ENCODE measurements around the gene CARNS1.

The CARNS1 gene, protein sequence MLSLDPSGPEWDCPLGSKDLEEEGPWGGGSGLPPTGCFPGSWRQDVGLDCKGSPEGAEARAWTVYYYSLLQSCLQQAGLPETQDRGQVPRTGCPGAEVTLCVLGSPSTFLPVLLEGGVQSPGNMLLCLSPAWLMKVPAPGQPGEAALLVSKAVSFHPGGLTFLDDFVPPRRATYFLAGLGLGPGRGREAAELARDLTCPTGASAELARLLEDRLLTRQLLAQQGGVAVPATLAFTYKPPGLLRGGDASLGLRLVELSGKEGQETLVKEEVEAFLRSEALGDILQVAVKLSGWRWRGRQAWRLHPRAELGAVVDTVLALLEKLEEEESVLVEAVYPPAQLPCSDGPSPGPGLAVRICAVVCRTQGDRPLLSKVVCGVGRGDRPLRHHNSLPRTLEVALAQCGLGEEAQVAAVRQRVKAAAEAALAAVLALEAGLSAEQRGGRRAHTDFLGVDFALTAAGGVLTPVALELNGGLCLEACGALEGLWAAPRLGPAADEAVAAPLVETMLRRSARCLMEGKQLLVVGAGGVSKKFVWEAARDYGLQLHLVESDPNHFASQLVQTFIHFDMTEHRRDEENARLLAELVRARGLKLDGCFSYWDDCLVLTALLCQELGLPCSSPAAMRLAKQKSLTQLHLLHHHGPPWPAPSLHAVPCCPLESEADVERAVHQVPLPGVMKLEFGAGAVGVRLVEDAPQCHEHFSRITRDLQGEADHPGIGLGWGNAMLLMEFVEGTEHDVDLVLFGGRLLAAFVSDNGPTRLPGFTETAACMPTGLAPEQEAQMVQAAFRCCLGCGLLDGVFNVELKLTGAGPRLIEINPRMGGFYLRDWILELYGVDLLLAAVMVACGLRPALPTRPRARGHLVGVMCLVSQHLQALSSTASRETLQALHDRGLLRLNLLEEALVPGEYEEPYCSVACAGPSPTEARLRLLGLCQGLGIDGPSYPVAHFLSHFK

DNA sequence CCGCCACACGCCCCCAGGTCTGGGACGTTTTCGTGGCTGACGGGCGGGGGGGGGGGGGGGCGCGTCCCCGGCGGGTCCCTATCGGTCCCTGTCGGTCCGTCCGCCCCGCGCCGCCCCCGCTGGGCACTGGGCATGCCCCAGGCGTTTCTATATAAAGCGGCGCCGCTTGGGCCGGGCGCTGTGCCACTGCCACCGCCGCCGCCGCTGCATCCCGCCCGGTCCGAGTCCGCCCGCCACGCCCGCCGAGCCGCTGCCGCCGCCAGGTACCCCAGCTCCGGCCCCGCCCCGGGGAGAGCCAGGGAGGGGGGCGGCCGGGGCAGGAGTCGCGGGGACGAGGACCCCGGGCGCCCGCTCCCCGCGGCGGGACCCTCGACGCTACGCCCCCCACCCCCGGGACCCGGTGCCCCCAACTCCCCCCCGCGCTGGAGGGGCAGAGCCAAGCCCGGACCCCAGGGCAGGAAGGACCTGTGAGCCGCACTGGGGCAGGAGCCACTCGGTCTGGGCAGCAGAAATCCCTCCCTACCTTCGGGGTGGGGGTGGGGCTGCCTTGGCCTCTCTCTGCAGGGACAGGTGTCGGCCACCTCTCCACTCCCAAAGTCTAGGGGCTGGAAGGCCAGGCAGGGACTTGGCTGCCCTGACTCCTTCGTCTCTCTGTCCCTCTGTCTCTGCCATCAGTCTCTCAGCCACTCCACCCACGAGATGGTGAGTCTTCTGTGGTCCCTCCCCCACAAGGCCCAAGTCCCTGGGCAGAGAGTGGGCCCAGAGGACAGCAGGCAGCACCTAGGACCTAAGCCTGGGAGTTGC is at the start of gene CARNS1:
CARNS1 (plus strand) TSS at position 178 of the 804 bp plus-strand sequence; CDS start at position 700, 522 bp downstream.
- H3K9me3 Mint-ChIP-seq: no peaks in the 10 kb centered on the region
- no peaks in the 10 kb centered on the region for H3K36me3 Mint-ChIP-seq
- peaks cover 89% of the 10 kb centered on the region for H3K4me1 Mint-ChIP-seq
- peak within 1 kb of the TSS; percentile 86 for H3K27ac Mint-ChIP-seq
- H3K27me3 Mint-ChIP-seq: no peaks in the 10 kb centered on the region
- H3K4me3 Mint-ChIP-seq: peak within 1 kb of the TSS; percentile 78
- no peak for ATAC-seq

- Mint-ChIP-seq H3K36me3 (peaks cover 47% of the 10 kb centered on the region), H3K4me3 (peak overlapping the region; percentile 9), H3K4me1 (peaks cover 90% of the 10 kb centered on the region), H3K27me3 (no peaks in the 10 kb centered on the region), H3K27ac (peak overlapping the region; percentile 64), H3K9me3 (no peaks in the 10 kb centered on the region)
- no peak for ATAC-seq
These were observed 49.6 kb upstream of the CARNS1 start for GRCh38 chr11:67365736-67366444.

DNA sequence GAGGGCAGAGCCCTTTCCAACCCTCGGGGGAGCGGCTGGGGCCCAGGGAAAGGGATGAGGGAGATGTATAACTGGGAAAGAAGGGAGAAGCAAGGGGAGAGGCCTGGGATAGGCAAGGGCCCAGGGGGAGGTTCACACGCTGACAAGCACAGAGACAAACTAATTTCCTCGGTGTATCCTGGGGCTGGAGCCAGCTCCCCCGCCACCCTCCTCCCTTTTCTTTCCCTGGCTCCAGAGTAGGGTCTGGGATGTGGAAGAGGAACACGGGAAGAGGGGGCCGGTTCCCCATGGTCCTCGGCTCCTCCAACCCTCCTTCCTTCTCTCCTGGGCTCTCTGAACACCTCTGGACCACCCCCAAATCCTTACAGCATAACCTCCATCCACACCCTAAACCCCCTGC is 48.9 kb upstream of the CARNS1 start:
- H3K36me3 Mint-ChIP-seq: peaks cover 47% of the 10 kb centered on the region
- no peak for ATAC-seq
- peak overlapping the region; percentile 64 for H3K27ac Mint-ChIP-seq
- H3K4me1 Mint-ChIP-seq: peaks cover 94% of the 10 kb centered on the region
- H3K27me3 Mint-ChIP-seq: no peaks in the 10 kb centered on the region
- H3K9me3 Mint-ChIP-seq: no peaks in the 10 kb centered on the region
- no peak overlapping the region for H3K4me3 Mint-ChIP-seq

DNA sequence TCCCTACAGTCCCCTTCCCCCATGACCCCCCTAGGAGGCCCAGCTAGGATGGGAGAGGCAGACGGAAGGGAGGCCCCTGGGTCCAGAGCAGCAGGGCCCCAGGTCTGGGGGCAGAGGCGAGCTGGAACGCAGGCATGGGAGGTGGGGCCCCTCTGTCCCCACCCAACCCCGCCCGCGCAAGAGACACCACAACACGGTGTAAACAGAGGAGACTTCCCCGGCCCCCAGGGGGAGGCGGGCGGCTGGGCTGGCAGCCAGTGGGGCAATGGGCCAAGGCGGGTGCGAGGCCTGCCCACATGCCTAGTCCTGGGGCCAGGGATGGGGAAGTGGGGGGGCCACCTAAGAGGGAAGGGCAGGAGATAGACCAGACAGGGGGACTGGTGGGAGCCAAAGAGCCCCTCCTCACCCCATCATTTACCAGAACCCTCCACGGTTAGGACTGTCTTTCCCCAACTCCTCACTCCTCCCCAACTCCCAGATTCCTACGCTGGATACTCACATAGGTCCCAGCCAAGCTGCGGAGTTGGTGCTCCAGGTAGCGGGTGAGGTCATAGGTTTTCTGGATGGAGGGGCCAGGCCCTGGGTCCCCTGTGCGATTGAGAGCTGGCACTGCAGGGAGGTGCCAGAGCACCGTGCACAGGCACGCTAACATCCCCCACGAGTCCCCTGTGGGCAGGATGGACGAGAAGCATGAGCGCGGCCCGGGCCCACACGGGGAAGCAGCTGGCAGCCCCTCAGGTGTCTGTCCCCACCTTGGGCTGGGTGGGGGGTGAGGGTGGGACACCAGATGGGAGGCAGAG is 48.3 kb upstream of the CARNS1 start:
- Mint-ChIP-seq H3K27ac (peak overlapping the region; percentile 64), H3K4me1 (peaks cover 94% of the 10 kb centered on the region), H3K4me3 (peak overlapping the region; percentile 19), H3K27me3 (no peaks in the 10 kb centered on the region), H3K36me3 (peaks cover 47% of the 10 kb centered on the region), H3K9me3 (no peaks in the 10 kb centered on the region)
- ATAC-seq: no peak

DNA sequence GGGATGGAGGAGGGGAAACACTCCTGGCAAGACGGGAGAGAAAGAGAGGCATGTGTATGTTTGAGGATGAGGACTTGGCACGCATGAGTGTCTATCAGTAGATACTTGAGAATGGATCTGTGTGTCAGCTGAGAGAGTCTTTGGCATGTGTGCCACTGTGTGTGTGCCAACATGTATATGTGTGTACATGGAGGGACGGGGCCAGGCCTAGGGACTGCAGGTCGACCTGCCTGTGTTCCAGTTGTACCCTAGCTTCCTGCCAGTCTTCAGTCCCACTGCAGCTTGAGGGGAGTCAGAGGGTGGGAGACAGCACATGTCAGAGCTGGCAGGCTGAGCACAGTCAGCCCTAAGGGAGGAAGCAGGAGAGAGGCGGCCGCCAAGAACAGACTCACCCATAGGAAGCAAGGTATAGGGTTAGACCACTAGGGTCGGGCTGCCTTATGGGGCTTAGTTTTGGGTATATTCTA is 47.7 kb upstream of the CARNS1 start:
- peak overlapping the region; percentile 39 for H3K4me3 Mint-ChIP-seq
- no peaks in the 10 kb centered on the region for H3K27me3 Mint-ChIP-seq
- peaks cover 45% of the 10 kb centered on the region for H3K36me3 Mint-ChIP-seq
- H3K9me3 Mint-ChIP-seq: no peaks in the 10 kb centered on the region
- no peak for ATAC-seq
- peaks cover 87% of the 10 kb centered on the region for H3K4me1 Mint-ChIP-seq
- H3K27ac Mint-ChIP-seq: peak overlapping the region; percentile 64

- peaks cover 83% of the 10 kb centered on the region for H3K4me1 Mint-ChIP-seq
- peak; percentile 47 for ATAC-seq
- no peaks in the 10 kb centered on the region for H3K9me3 Mint-ChIP-seq
- no peaks in the 10 kb centered on the region for H3K27me3 Mint-ChIP-seq
- peak overlapping the region; percentile 64 for H3K27ac Mint-ChIP-seq
- peak overlapping the region; percentile 30 for H3K4me3 Mint-ChIP-seq
- H3K36me3 Mint-ChIP-seq: peaks cover 40% of the 10 kb centered on the region
These were observed 46.9 kb upstream of the CARNS1 start for GRCh38 chr11:67368621-67369020.

- no peaks in the 10 kb centered on the region for H3K27me3 Mint-ChIP-seq
- peak overlapping the region; percentile 15 for H3K4me3 Mint-ChIP-seq
- peaks cover 35% of the 10 kb centered on the region for H3K36me3 Mint-ChIP-seq
- H3K4me1 Mint-ChIP-seq: peaks cover 83% of the 10 kb centered on the region
- peak overlapping the region; percentile 64 for H3K27ac Mint-ChIP-seq
- no peak for ATAC-seq
- no peaks in the 10 kb centered on the region for H3K9me3 Mint-ChIP-seq
These were observed 46.2 kb upstream of the CARNS1 start for GRCh38 chr11:67369275-67369674.

GRCh38 chr11:67369801-67370284 is 45.6 kb upstream of the CARNS1 start:
- peaks cover 82% of the 10 kb centered on the region for H3K4me1 Mint-ChIP-seq
- peaks cover 29% of the 10 kb centered on the region for H3K36me3 Mint-ChIP-seq

DNA sequence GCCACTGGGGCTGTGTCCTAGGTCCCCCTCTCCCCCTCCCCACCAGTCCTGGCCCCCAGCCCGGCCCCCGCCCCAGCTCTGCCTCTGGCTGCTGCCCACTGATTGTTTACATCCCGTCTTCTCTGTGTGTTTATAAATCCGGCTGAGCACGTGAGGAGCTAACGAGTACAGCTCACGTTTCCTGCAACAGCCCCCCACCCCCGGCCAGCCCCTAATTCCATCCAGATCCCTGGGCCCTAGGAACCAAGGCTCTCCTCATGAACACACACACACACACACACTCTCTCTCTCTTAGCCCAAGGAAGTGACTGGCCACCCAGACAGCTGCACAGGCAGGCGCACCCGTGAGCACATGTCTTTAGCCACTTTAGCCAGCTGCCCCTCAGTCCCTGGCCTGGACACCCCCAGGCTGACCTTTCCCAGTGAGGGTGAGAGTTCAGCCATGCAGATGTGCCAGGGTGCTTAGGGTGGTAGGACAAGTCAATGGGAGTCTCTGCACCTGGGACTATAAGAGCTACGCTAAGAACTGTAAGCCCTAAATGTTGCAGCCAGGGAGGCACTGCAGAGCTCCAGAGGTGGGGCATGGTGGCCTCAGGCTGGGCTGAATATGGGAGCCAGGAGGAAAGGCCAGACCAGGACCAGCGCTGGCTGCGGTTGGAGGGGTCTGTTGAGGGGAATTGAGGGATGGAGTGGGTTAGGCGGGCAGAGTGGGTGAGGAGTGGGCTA is 45.0 kb upstream of the CARNS1 start:
- Mint-ChIP-seq H3K27me3 (no peaks in the 10 kb centered on the region), H3K27ac (peak overlapping the region; percentile 64), H3K9me3 (no peaks in the 10 kb centered on the region), H3K4me3 (peak overlapping the region; percentile 52), H3K36me3 (peaks cover 22% of the 10 kb centered on the region), H3K4me1 (peaks cover 77% of the 10 kb centered on the region)
- ATAC-seq: no peak

More at GRCh38 chr11:67369801-67370284, 45.6 kb upstream of the CARNS1 start:
- Mint-ChIP-seq H3K9me3 (no peaks in the 10 kb centered on the region), H3K4me3 (no peak overlapping the region), H3K27me3 (no peaks in the 10 kb centered on the region), H3K27ac (peak overlapping the region; percentile 64)
- ATAC-seq: no peak

DNA sequence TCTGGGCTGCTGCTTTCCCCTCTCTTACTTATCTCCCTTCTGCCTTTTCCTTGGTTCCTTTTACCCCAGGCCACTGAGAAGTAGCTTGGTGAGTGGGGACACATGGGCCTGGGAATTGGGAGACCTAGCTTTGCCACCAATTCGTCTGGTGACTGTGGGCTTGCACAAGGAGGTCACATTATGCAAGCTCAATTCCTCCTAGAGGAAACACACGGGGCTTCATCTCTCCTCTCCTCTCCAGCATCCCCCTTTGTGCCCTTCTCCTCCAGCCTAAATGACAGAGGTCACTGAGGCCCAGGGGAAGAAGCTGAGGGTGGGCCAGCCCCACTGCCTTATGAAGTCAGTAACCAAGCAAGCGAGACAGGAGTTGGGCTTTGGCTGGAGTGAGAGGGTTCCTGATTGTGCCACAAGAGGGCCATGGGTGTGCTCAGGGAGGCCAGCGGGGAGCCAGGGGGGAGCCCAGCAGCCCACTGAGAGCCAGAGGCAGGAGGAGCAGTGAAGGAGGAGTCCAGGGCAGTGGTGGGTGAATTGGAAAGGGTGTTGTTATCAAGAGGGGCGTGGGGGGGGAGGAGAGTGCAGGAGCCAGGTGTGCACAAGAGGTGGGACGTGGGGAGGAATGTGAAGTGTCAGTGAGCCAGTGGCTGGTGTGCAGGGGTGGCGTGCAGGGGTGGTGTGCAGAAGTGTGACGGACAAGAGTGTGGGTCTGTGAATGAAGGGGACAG is 44.1 kb upstream of the CARNS1 start:
- Mint-ChIP-seq H3K27me3 (no peaks in the 10 kb centered on the region), H3K4me3 (peak overlapping the region; percentile 79), H3K36me3 (peaks cover 14% of the 10 kb centered on the region), H3K4me1 (peaks cover 73% of the 10 kb centered on the region), H3K27ac (peak overlapping the region; percentile 64), H3K9me3 (no peaks in the 10 kb centered on the region)
- ATAC-seq: peak; percentile 42

GRCh38 chr11:67371911-67372320 is 43.6 kb upstream of the CARNS1 start:
- H3K27ac Mint-ChIP-seq: peak overlapping the region; percentile 64
- H3K4me3 Mint-ChIP-seq: peak overlapping the region; percentile 79
- peak; percentile 0 for ATAC-seq
- peaks cover 11% of the 10 kb centered on the region for H3K36me3 Mint-ChIP-seq
- no peaks in the 10 kb centered on the region for H3K27me3 Mint-ChIP-seq
- no peaks in the 10 kb centered on the region for H3K9me3 Mint-ChIP-seq
- peaks cover 67% of the 10 kb centered on the region for H3K4me1 Mint-ChIP-seq

- H3K4me1 Mint-ChIP-seq: peaks cover 64% of the 10 kb centered on the region
- peak overlapping the region; percentile 64 for H3K27ac Mint-ChIP-seq
- H3K4me3 Mint-ChIP-seq: peak overlapping the region; percentile 79
- H3K27me3 Mint-ChIP-seq: no peaks in the 10 kb centered on the region
- H3K9me3 Mint-ChIP-seq: no peaks in the 10 kb centered on the region
- ATAC-seq: peak; percentile 29
- H3K36me3 Mint-ChIP-seq: peaks cover 11% of the 10 kb centered on the region
These were observed 43.0 kb upstream of the CARNS1 start for GRCh38 chr11:67372321-67372992.

Data from stimulated activated memory B cell treated with anti-CD40 and anti-IgM and Interleukin-4, amounts not matched to agents 10 μg/mL and 1 μg/mL and 100 μg/mL, for 72 hours (primary cell).